Heart right ventricle (tissue), 16 donors: Measurements from ENCODE around the gene KCNA3. TPM values are rescaled to one million over a fixed set of nuclear protein-coding genes. Genes with fewer than 3 reads are reported as not detected.

Experiments used
- ATAC-seq, 8 donors: fragments of 200-7000 bp; cut with Tn5 transposase; one replicate each; pipeline ENCODE4 v1.9.1; 2020; ENCODE audit warnings: mild to moderate bottlenecking in 8 of 8, moderate library complexity in 8 of 8, moderate number of reproducible peaks in 1 of 8
- DNase-seq, 2 donors: peaks; one replicate each; pipeline ENCODE4 v3.0.0-alpha.2; 2020
- H3K27ac ChIP-seq, 10 donors: fragments of 200-600 bp; sonication (generic) in 2 of 10; one replicate each; pipeline versions ENCODE4 v1.5.0 to v1.8.0; 2020 to 2022; ENCODE audit warnings: mild to moderate bottlenecking in 3 of 10
- H3K27me3 ChIP-seq, 7 donors: fragments of 200-600 bp; one replicate each; pipeline ENCODE4 v1.8.0; 2021 to 2022; ENCODE audit warnings: mild to moderate bottlenecking in 2 of 7
- H3K36me3 ChIP-seq, 9 donors: fragments of 200-600 bp; sonication (generic) in 1 of 9; one replicate each; pipeline versions ENCODE4 v1.5.0 to v1.8.0; 2020 to 2022; ENCODE audit warnings: mild to moderate bottlenecking in 2 of 9
- H3K4me1 ChIP-seq, 9 donors: fragments of 200-600 bp; sonication (generic) in 1 of 9; one replicate each; pipeline versions ENCODE4 v1.5.0 to v1.8.0; 2020 to 2022; ENCODE audit warnings: mild to moderate bottlenecking in 4 of 9
- H3K4me3 ChIP-seq, 10 donors: fragments of 200-600 bp; sonication (generic) in 2 of 10; one replicate each; pipeline versions ENCODE4 v1.5.0 to v1.8.0; 2020 to 2022; ENCODE audit warnings: mild to moderate bottlenecking in 7 of 10, moderate library complexity in 2 of 10
- H3K9me3 ChIP-seq, 11 donors: fragments of 200-600 bp in 10 of 11; sonication (generic) in 2 of 11; one replicate each; pipeline versions ENCODE4 v1.5.0 to v1.8.0; 2013 to 2022; ENCODE audit warnings: mild to moderate bottlenecking in 2 of 11, control low read depth in 1 of 11, moderate library complexity in 1 of 11
- WGBS, 2 donors: extraction: QIAGEN DNeasy Blood & Tissue Kit; methylation state at CpG; one replicate each; pipeline ENCODE4 v1.1.7; 2013; ENCODE audit warnings: inconsistent platforms in 1 of 2; 5-methylcytosine and 5-hydroxymethylcytosine counted together
- intact Hi-C, 10 donors: fragments of 100-400 bp; cut with DNase I; formaldehyde crosslinking; loops; one replicate each; pipeline versions ENCODE4 v1.11.1 to v1.14.2; 2022
- polyA plus RNA-seq, 2 donors: library from polyadenylated mRNA; stranded (reverse); fragments of 200-250 nt; gene quantifications; one replicate each; pipeline ENCODE4 v1.2.3, GENCODE V29; 2013
- total RNA-seq, 10 donors: library from RNA; stranded (reverse); fragmentation: NEBNext Ultra II Directional in 3 of 10; extraction: Animal tissue kit (Norgen Biotek cat#: 25700) in 3 of 10; gene quantifications; one replicate each; pipeline versions ENCODE4 v1.2.1 to v1.2.4, GENCODE V29; 2021 to 2023
- TF ChIP-seq, protein P1 (sequence below), 9 donors: fragments of 200-600 bp; sonication (generic) in 2 of 9; IDR thresholded peaks; one replicate each; pipeline versions ENCODE4 v1.5.0 to v1.8.0; 2021 to 2022; ENCODE audit warnings: antibody characterized with exemption in 9 of 9, mild to moderate bottlenecking in 5 of 9, moderate library complexity in 1 of 9
- donor health status: Arrhythmogenic right ventricular cardiomyopathy.
- donor health status: ischemic (EF 13 %, LVEDD 7.1; RV severe dilation, severe dysfunction).
- donor health status: healthy with polysubstance abuse.
- donor health status: DM: no; HTN: yes; CAD: no.
- donor health status: DM: no; HTN: no; CAD: no.
- donor health status: ischemic (EF 25% LVEDD 6.9; RV normal size, moderate dysfunction).
- donor health status: ischemic (EF 25% LVEDD 5.7; RV mildly dilated, moderate dysfunction).
- donor health status: healthy.
- donor health status: DM: yes; HTN: yes; CAD: no.
- donor health status: Ischemic cardiomyopathy.
- donor health status: ischemic (EF 35%, LVEDD 5.7; RV mildly dilated, moderate dysfunction).
- donor health status: nonischemic (EF 11% LVEDD 7.7; RV severe dilation, severe dysfunction).
- donor health status: DM: yes; HTN: yes; CAD: no.
- donor health status: PGD.
- donor health status: ischemic (EF 29% LVEDD 5.4; RV normal size, mild dysfunction).
- donor health status: nonischemic (EF 23%, LVEDD 6.1; RV moderate dilation, normal function).

KCNA3 gene
- total and polyA plus RNA-seq, 12 donors, result 0.04 to 1.8 (median 0.40) TPM; not detected in 2

DNA sequence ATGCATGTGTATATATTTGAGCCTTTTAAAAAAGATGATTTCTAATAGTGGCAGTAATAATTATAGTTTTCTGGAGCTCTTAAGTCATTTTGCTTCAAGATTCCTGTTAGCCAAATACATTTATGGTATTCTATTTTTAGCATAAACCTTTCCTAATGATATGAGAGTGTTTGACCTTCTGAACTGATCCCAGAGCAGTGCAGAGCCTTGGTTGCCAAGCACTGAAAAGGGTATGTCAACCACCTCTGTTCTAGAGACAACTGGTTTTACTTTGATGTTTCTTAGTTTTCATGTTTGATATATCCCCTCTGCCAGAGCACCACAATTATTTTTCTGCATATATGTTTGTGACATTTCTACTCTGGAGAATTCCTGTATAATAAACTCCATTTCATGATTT, 15.1 kb upstream of the KCNA3 start:
- ATAC-seq, result peak in 1 of 8 donors; percentile 73
- TF ChIP-seq, protein P1, sequence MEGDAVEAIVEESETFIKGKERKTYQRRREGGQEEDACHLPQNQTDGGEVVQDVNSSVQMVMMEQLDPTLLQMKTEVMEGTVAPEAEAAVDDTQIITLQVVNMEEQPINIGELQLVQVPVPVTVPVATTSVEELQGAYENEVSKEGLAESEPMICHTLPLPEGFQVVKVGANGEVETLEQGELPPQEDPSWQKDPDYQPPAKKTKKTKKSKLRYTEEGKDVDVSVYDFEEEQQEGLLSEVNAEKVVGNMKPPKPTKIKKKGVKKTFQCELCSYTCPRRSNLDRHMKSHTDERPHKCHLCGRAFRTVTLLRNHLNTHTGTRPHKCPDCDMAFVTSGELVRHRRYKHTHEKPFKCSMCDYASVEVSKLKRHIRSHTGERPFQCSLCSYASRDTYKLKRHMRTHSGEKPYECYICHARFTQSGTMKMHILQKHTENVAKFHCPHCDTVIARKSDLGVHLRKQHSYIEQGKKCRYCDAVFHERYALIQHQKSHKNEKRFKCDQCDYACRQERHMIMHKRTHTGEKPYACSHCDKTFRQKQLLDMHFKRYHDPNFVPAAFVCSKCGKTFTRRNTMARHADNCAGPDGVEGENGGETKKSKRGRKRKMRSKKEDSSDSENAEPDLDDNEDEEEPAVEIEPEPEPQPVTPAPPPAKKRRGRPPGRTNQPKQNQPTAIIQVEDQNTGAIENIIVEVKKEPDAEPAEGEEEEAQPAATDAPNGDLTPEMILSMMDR (IDR thresholded peaks at IDR 0.05), result no peak

DNA sequence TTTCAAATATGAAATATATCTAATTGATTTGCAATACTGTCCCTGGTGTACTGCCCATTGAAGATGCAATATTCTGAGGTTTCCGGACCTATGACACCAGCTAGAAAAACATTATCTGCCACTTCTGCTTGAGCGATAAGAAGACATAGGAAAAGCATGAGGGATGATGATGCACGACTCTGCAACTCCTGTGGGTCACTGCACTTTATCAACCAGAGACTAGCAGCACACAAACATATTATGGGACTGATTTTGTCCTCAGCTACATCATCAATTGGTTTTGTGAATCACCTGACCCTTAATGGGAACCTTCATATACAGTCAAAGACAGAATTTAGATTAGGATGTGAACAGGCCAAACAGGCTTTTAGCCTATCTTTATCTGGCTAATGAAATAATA, 13.8 kb upstream of the KCNA3 start:
- H3K4me3 ChIP-seq, result no peak overlapping the region
- no peaks in the 10 kb centered on the region for H3K36me3 ChIP-seq
- no peak overlapping the region for H3K27ac ChIP-seq
- no peak for ATAC-seq
- 66 to 69% methylated on average over 3 of the region's 3 CpGs for WGBS, 2 donors
- peaks cover 0 to 24% (median 4%) of the 10 kb centered on the region in 7 donors for H3K27me3 ChIP-seq
- intact Hi-C loops, result no loop called here
- no peak for DNase-seq
- TF ChIP-seq, protein P1 (IDR thresholded peaks at IDR 0.05), result no peak
- H3K9me3 ChIP-seq, result no peaks in the 10 kb centered on the region
- H3K4me1 ChIP-seq, result peaks cover 0 to 9% (median 0%) of the 10 kb centered on the region in 9 donors

More for the DNA sequence above, 15.1 kb upstream of the KCNA3 start:
- H3K4me3 ChIP-seq, result no peak overlapping the region
- no peak overlapping the region for H3K27ac ChIP-seq
- no peak for DNase-seq
- intact Hi-C loops, result no loop called here
- no peaks in the 10 kb centered on the region for H3K9me3 ChIP-seq
- H3K4me1 ChIP-seq, result peaks cover 0 to 9% (median 0%) of the 10 kb centered on the region in 9 donors
- H3K27me3 ChIP-seq, result peaks cover 0 to 23% (median 0%) of the 10 kb centered on the region in 7 donors
- H3K36me3 ChIP-seq, result no peaks in the 10 kb centered on the region

- TF ChIP-seq, protein P1 (IDR thresholded peaks at IDR 0.05), result no peak
- intact Hi-C loops, result no loop called here
- H3K27ac ChIP-seq, result no peak overlapping the region
- H3K27me3 ChIP-seq, result peaks cover 0 to 24% (median 7%) of the 10 kb centered on the region in 7 donors
- DNase-seq (no peak), ATAC-seq (no peak)
- no peak overlapping the region for H3K4me3 ChIP-seq
- H3K36me3 ChIP-seq, result no peaks in the 10 kb centered on the region
- 66 to 76% methylated on average over 1 of the region's 1 CpG for WGBS, 2 donors
- H3K9me3 ChIP-seq, result no peaks in the 10 kb centered on the region
- H3K4me1 ChIP-seq, result peaks cover 0 to 9% (median 0%) of the 10 kb centered on the region in 9 donors
Observed at GRCh38 chr1:110687250-110687649, 12.5 kb upstream of the KCNA3 start.

DNA sequence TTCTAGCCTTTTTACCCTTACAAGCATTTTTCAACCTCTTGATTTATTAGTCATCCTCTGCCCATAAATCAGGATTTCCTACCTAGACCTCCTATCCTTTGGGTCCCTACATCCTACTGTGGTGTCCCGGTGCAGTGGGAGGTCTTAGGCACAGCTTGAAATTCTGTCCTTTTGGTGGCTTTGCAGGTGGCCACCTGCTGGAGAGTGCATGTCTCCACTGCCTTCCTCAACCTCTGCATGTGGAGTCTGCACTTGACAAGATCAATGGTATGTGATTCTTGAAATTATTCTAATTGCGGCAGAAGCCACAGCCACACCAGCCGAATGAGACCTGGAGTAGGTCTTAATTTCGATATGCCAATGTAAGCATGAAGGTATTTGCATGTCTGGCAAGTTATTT, 11.4 kb upstream of the KCNA3 start:
- Histone ChIP-seq H3K4me3 (no peak overlapping the region), H3K36me3 (no peaks in the 10 kb centered on the region), H3K9me3 (no peaks in the 10 kb centered on the region), H3K27me3 (peaks cover 0 to 30% (median 9%) of the 10 kb centered on the region in 7 donors), H3K4me1 (peaks cover 0 to 9% (median 0%) of the 10 kb centered on the region in 9 donors), H3K27ac (no peak overlapping the region)
- 88% methylated on average over 4 of the region's 4 CpGs for WGBS, 2 donors
- TF ChIP-seq, protein P1 (IDR thresholded peaks at IDR 0.05), result peak in 1 of 9 donors; percentile 12
- DNase-seq (no peak), ATAC-seq (no peak)
- intact Hi-C loops, result no loop called here
